Left renal cortex interstitium (tissue), 4 donors: Measurements from ENCODE around the gene GAS6. TPM values are rescaled to one million over a fixed set of nuclear protein-coding genes. Genes with fewer than 3 reads are reported as not detected.
"Not testable (repeated sequence)": the region's sequence is repeated elsewhere in the genome, so short reads cannot be mapped to it uniquely, and the experiment has no call there.

Experiments used
- DNase-seq, 4 donors: peaks; one replicate each; pipeline ENCODE4 v3.0.0-alpha.2; 2013; ENCODE audit warnings: low read depth in 4 of 4, low spot score in 2 of 4, missing footprints in 1 of 4
- polyA plus RNA-seq, 4 donors: library from polyadenylated mRNA; unstranded; fragments of 120-200 nt; gene quantifications; one replicate each; pipeline ENCODE4 v1.2.1, GENCODE V29; 2013; ENCODE audit not compliant: insufficient read length in 4 of 4

Gene GAS6
- polyA plus RNA-seq, 4 donors = 24.6 to 38.4 (median 31.0) TPM

DNA sequence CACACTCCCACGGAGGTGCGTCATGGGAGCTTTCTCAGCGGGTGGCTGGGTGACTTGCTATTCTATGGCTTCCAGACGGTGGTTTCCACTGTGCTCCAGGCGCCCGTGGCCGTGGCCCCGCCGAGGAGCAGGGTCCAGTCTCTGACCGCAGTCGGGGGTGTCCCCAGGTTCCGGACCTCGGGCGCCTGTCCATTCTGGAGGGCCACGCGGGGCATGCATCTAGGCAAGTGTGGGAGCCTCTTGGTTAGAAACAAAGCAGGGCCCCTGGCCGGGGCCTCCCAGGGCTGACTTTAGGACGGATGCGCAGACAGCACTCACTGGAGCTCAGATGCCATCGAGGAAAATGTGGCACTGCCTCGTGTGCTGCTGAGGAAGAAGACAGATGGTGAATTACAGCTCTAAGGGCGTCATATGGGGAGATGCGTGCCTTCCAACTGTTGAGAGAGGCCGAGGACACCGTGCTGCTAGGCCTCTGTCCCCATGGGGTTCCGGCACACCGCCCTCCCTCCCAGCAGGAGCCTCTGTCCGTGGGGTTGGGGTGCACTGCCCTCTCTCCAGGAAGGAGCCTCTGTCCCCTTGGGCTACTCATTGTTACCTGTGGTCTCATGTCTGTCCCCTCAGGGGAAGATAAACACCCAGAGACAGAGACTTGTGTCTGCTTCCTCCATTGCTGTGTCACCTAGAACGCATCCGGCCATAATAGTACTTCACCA, 66.8 kb downstream of the GAS6 start:
- no peak for DNase-seq

GRCh38 chr13:113796211-113796963, 67.5 kb downstream of the GAS6 start:
- DNase-seq = no peak

- not testable (repeated sequence) for DNase-seq
These were observed 68.5 kb downstream of the GAS6 start for GRCh38 chr13:113795362-113795761.

DNA sequence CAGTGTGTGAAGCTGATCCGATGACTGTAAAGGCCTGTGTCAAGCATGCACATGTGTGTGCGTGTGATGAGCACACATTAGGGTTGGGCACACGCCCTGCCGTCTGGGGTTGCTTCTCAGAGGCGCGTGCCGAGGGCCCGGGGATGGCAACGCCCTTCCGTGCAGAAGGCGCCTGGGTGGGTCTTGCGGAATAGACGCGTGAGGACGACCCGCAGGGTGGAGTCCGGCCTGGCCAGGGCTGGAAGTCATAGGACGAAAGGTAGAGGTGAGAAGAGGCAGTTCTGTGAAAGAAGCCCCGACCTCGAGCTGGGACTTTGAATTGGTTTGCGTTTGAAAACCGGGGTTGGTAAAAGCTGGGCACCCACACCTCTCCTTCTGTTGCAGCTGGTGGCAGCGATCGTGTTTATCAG, 69.1 kb downstream of the GAS6 start:
- DNase-seq = no peak

DNA sequence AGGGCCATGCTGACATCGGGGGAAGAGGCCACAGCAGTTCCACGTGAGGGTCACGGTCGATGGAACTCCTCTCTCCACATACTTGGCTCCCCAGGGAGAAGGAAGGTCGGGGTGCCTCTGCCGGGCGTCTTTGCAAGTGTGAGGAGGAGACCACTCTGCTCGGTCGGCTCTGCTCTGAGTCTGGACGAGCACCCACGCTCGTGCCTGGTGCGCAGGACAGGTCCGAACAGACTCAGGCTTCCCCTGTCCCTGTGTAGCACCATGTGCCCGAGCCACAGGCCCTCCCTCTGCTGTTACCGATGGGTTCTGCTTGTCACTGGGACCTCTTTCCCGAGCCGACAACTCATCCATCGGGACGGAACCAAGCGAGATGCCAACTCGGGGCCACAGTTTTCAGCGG, 69.8 kb downstream of the GAS6 start:
- DNase-seq = no peak

DNA sequence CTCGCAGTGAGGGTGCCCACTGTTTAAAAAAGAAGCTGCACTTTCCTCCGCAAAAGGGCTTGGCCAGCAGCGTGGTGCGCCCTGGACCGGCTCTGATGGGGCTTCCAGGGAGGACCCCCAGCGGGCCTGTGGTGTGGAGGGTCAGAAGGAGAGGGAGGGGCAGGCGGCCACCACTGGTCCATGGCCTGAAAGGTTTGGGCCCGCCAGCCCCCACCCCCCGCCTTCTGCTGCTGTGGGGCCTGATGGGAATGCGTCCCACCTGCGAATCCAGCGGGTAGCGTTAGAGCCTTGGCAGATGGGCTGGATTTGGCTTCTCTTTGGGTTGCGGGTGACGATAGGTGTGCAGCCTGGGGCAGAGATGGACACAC, 70.2 kb downstream of the GAS6 start:
- DNase-seq = no peak

DNA sequence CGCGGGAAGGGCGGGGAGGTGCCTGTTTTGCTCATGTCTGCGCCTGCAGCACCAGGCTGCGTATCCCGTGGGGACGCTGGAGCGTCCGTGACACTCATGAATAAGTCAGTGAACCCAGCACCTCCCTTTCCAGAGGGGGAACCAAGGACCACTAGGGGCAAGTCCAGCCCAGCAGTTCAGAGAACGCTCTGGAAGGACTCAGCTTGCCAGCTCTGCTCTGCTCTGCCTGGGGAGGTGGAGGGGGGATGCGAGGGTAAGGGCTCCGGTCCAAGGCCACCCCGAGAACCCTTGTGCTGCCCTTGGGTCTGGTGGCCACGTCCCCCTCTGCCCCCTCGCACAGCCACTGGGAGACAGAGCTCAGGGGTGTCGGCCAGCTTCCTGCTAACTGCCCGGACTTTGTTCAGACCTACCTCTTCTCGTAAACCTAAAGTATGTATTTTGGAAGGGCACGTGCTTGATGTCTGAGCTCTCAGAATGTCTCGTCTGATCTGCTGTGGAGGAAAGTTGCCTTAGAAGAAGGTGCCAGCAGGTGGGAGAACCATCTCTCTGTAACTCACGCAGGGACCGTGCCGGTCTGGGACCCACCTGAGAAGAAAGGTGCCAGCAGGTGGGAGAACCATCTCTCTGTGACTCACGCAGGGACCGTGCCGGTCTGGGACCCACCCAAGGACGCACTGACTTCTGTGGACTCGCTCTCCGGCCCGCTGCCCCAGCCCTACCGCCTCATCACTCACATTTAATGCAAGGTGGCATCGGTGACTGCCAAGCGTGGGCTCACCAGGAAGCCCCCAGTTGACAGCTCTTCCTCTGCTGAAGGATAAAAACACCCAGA, 70.8 kb downstream of the GAS6 start:
- no peak for DNase-seq

GRCh38 chr13:113792236-113792770, 71.6 kb downstream of the GAS6 start:
- DNase-seq = no peak

- no peak for DNase-seq
These were observed 72.1 kb downstream of the GAS6 start for GRCh38 chr13:113791761-113792160.

DNA sequence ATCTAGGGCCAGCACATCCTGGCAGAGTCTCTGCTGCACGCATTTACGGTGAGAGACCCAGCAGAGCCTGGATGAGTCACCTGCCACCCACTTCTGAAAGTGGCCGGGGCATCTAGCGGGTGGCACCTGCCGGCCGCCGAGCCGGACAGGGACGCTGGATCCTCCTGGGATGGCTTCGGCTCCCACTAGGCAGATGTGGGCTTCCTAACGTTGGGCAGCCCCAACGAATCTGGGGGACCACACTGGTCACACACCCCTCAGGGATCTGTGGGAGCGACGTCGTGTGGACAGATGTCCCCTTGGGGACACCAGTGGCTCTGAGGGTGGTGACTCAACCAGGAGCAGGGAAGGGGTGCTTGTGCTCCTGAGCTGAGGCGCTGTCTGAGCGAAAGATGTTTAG, 72.7 kb downstream of the GAS6 start:
- no peak for DNase-seq

- DNase-seq = not testable (repeated sequence)
These were observed 73.9 kb downstream of the GAS6 start for GRCh38 chr13:113789931-113790330.

GRCh38 chr13:113789167-113789566, 74.7 kb downstream of the GAS6 start:
- no peak for DNase-seq

DNA sequence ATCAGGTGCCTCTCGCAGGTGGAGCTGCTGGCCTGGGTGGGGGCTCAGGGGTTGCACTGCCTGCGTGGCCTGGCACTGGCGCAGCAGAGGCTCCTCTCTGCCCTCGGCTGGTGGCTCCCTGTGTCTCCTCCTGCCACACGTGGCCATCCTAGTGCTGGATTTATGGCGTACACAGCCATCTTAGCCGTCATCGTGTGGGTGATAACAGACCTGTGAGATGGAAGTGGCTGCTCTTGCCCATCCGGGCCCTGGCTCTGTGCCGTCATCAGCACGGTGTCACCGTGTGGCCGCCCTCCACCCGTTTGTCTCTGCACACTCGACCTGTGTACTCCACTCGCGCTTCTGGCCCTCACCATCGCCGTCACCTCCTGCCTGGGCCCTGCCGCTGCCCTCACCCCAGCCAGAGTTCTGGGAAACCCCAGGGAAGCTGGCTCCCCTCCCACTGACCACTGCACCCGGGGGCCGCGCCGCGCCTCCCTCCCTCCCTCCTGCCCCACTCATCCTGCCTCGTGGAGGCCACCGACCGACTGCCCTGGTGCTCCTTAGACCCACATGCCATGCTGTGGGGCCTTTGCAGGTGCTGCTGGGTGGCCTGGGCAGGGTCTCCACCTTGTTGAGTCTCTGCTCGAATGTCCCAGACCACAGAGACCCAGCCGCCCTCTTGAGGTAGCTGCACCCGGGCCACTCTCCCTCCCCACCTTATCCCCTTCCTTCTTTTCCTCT, 75.3 kb downstream of the GAS6 start:
- DNase-seq = no peak

- no peak for DNase-seq
These were observed 76.2 kb downstream of the GAS6 start for GRCh38 chr13:113787694-113788093.

- no peak for DNase-seq
These were observed 77.5 kb downstream of the GAS6 start for GRCh38 chr13:113786262-113786841.

- DNase-seq = no peak
These were observed 78.5 kb downstream of the GAS6 start for GRCh38 chr13:113785051-113786010.

GRCh38 chr13:113784645-113785024, 79.2 kb downstream of the GAS6 start:
- DNase-seq = no peak

DNA sequence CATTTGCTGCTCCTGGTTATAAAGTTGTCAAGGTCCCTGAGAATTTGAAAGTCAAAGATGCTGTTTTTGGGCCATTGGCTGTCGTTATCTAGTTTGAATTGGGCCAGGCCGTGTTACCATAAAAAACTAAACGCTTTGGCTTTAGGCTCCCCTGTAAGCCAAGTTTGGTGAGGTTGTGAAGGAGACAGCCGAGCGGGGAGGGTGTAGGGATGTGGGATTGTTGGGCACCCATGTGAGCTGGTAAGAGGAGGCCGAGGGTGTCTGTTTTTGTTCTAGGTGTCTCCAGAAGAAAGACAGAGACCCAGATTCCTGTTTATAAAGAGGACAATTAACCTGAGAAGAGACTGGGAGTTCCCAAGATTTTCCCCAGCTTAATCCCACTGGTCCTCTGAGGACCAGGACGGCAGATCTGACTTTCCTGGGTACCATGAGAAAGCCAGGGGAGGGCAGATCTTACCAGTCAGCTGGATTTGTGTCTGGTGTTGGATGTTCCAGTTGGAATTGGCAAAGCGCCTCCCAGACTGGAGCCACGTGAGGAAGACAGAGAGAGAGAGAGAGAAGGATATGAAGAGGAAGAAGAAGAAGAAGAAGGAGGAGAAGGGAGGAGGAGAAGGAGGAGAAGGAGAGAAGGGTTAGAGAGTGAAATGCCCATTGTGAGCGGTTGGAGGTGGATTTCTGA, 79.8 kb downstream of the GAS6 start:
- no peak for DNase-seq
